ENCODE measurements around the gene PSMD5. TPM values are rescaled to one million over a fixed set of nuclear protein-coding genes. Genes with fewer than 3 reads are reported as not detected.

PSMD5 gene
- total RNA-seq, 6 experiments from 2014 or later: 56.9 to 63.2 (median 60.1) TPM

DNA sequence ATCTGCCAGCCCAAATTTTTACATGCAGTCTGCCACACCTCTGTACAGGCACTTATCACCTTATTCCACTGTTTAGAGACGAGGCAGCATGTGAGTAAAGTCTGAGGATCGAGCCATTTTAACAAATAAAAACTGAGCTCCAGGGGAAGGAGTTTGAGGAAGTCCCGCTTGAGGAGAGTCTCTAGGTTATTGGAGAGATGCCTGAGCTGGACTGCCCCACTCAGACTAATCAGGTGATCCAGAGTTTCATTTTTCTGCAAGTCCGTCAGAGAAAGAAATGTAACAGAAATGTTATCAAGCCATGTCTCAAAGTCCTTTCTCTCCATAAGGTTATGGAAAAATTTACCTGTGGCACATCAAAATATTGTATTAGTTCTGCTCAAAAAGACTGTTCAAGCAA is 54.8 kb downstream of the PSMD5 start:
- no peak for DNase-seq
- Mint-ChIP-seq H3K27me3 (ENCODE audit: insufficient read depth) (no peaks in the 10 kb centered on the region), H3K9me3 (no peaks in the 10 kb centered on the region), H3K27ac (peak overlapping the region; percentile 10; the same call in 1 of the 2 replicates), H3K36me3 (ENCODE audit: low read depth) (peaks cover 22% of the 10 kb centered on the region), H3K4me1 (ENCODE audit: low read depth) (peaks cover 37% of the 10 kb centered on the region), H3K4me3 (no peak overlapping the region)
- no peak for TF ChIP-seq CTCF (IDR thresholded peaks at IDR 0.05)

GRCh38 chr9:120783602-120784047 is 59.1 kb downstream of the PSMD5 start:
- peak overlapping the region; percentile 19; the same call in 1 of the 2 replicates for H3K27ac Mint-ChIP-seq

GRCh38 chr9:120781236-120781635 is 61.5 kb downstream of the PSMD5 start:
- DNase-seq: no peak
- H3K9me3 Mint-ChIP-seq: no peaks in the 10 kb centered on the region
- peaks cover 30% of the 10 kb centered on the region for H3K36me3 Mint-ChIP-seq (ENCODE audit: low read depth)
- H3K4me1 Mint-ChIP-seq (ENCODE audit: low read depth): peaks cover 9% of the 10 kb centered on the region
- H3K4me3 Mint-ChIP-seq: no peak overlapping the region
- TF ChIP-seq CTCF (IDR thresholded peaks at IDR 0.05): no peak
- H3K27ac Mint-ChIP-seq: no peak overlapping the region
- H3K27me3 Mint-ChIP-seq (ENCODE audit: insufficient read depth): no peaks in the 10 kb centered on the region

More at GRCh38 chr9:120783602-120784047, 59.1 kb downstream of the PSMD5 start:
- TF ChIP-seq CTCF (IDR thresholded peaks at IDR 0.05): no peak
- Mint-ChIP-seq H3K36me3 (ENCODE audit: low read depth) (peaks cover 25% of the 10 kb centered on the region), H3K27me3 (ENCODE audit: insufficient read depth) (no peaks in the 10 kb centered on the region), H3K4me1 (ENCODE audit: low read depth) (peaks cover 18% of the 10 kb centered on the region), H3K4me3 (no peak overlapping the region), H3K9me3 (no peaks in the 10 kb centered on the region)
- DNase-seq: peak; percentile 44

GRCh38 chr9:120780367-120780766 is 62.4 kb downstream of the PSMD5 start:
- no peak overlapping the region for H3K4me3 Mint-ChIP-seq
- no peak for TF ChIP-seq CTCF (IDR thresholded peaks at IDR 0.05)
- H3K36me3 Mint-ChIP-seq (ENCODE audit: low read depth): peaks cover 34% of the 10 kb centered on the region
- H3K4me1 Mint-ChIP-seq (ENCODE audit: low read depth): peaks cover 9% of the 10 kb centered on the region
- DNase-seq: no peak
- no peaks in the 10 kb centered on the region for H3K9me3 Mint-ChIP-seq
- H3K27ac Mint-ChIP-seq: no peak overlapping the region
- no peaks in the 10 kb centered on the region for H3K27me3 Mint-ChIP-seq (ENCODE audit: insufficient read depth)

DNA sequence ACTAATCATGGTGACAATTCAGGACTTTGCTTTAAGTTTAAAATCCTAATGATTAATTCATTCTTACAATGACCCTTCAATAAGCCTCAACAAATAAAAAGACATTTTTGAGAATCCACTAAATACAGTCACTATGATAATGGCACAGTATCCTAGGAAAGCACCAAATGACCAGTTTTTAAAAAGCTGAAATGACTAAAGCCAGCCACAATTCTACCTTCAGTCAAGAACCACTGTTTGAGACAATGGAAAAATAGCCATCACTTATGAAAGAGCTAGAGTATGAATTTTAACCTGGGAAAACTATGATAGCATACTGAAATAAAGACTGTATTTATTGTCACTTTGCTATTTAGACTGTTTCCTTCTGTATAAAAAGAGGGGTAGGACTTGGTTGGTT is 63.5 kb downstream of the PSMD5 start:
- Mint-ChIP-seq H3K27ac (no peak overlapping the region), H3K36me3 (ENCODE audit: low read depth) (peaks cover 43% of the 10 kb centered on the region), H3K27me3 (ENCODE audit: insufficient read depth) (no peaks in the 10 kb centered on the region), H3K4me1 (ENCODE audit: low read depth) (peaks cover 9% of the 10 kb centered on the region), H3K9me3 (no peaks in the 10 kb centered on the region), H3K4me3 (no peak overlapping the region)
- no peak for TF ChIP-seq CTCF (IDR thresholded peaks at IDR 0.05)
- no peak for DNase-seq

DNA sequence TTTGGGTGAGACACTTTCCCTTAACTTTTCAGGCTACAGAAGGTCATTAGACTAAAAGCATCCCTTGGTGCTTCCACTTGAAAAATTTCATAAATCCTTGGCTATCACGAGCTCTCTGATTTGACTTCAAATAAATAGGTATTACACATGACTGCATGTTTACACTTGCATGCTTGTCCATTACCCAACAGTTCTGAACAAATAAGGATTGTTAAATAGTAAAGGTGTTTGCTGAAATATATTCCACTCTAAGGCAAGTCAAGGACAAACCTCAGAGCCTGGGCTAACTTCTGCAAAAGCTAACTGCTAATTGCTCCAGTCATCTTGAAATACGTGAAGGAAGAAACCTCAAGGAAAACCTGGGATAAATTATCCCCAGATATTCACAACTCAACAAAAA is 64.0 kb downstream of the PSMD5 start:
- no peak overlapping the region for H3K27ac Mint-ChIP-seq
- peaks cover 4% of the 10 kb centered on the region for H3K4me1 Mint-ChIP-seq (ENCODE audit: low read depth)
- no peak for TF ChIP-seq CTCF (IDR thresholded peaks at IDR 0.05)
- no peaks in the 10 kb centered on the region for H3K9me3 Mint-ChIP-seq
- H3K36me3 Mint-ChIP-seq (ENCODE audit: low read depth): peaks cover 39% of the 10 kb centered on the region
- no peaks in the 10 kb centered on the region for H3K27me3 Mint-ChIP-seq (ENCODE audit: insufficient read depth)
- H3K4me3 Mint-ChIP-seq: no peak overlapping the region
- no peak for DNase-seq
